Measurements from ENCODE around the gene COL8A2. TPM values are rescaled to one million over a fixed set of nuclear protein-coding genes. Genes with fewer than 3 reads are reported as not detected.
A peak's percentile ranks its signal among the peaks of the same experiment; 100 is the strongest.

Gene COL8A2
- total RNA-seq, 2 experiments from 2014 or later = 0.05 to 0.06 TPM

DNA sequence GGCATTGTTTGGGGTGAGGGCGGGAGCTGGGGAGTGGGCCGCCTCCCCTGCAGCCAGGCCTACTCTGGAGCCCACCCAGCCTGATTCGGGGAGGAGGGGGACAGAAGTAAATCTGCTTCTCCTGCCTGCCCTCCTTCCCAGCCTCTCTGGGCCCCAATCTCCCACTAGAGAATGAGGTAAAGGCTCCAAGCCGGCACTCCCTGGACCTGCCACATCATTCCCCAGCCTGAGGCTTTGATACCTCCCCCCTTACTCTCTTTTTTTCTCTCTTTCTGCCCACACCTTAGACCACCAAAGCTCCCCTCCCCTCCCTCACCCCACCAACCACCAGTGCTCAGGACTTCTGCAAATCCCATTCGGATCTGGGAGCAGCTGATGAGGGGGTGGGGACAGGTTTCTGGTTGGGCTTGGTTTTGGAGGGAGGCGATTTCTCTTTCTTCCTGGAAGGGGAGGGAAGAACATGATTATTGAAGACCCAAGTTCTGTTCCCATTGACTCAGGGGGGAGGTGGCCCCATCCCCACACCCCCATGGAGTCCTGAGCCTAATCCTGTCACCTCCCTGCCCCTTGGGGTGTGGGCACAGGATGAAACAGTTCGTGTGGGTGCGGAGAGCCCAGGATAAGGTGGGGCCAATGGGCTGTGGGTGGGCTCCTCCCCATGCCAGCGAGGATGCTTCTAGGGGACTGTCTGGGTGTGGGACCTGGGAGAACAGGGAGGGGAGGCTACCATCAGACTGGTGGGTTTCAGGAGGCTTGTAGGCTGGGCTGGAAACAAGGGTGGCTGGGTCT, 32.3 kb upstream of the COL8A2 start:
- peak in 1 of 14 experiments; percentile 24 for DNase-seq
- ChIA-PET POLR2A (interaction anchor here (1.8 to 3.6 kb wide), 4 partner anchors 12 to 149 kb away, joined by 7 to 50 read pairs (median 14); partner anchors contain the start of genes SH3D21 and THRAP3), CTCF (interaction anchor here (1.0 to 4.2 kb wide), 2 partner anchors 8 to 31 kb away, joined by 4 to 18 read pairs; partner anchors contain the start of gene TRAPPC3)
- Mint-ChIP-seq H3K9me3 (no peaks in the 10 kb centered on the region), H3K27me3 (no peaks in the 10 kb centered on the region), H3K4me3 (peak overlapping the region; percentile 94), H3K27ac (peak overlapping the region; percentile 97), H3K36me3 (ENCODE audit: low read depth) (peaks cover 29% of the 10 kb centered on the region), H3K4me1 (ENCODE audit: low read depth) (peaks cover 77% of the 10 kb centered on the region)
- no peak for ATAC-seq (ENCODE audit: poor library complexity)
- intact Hi-C loops (cut with DNase I, micrococcal nuclease) = no loop called here
- Histone ChIP-seq H3K27me3 (ENCODE audit: control insufficient read depth in 1 of 2, insufficient read depth in 2 of 2, low read length in 2 of 2) (no peaks in the 10 kb centered on the region), H3K4me1 (ENCODE audit: insufficient read depth, low read length) (peaks cover 79% of the 10 kb centered on the region), H3K36me3 (ENCODE audit: insufficient read depth, low read length) (peaks cover 7% of the 10 kb centered on the region), H3K9me3 (ENCODE audit: control insufficient read depth in 1 of 2, insufficient read depth in 1 of 2, low read length in 2 of 2) (no peaks in the 10 kb centered on the region), H3K4me3 (ENCODE audit: low read length) (peak overlapping the region; percentile 99), H3K27ac (ENCODE audit: low read depth in 1 of 2, low read length in 2 of 2) (peak overlapping the region; percentile 56 to 96)
- TF ChIP-seq, protein P1, sequence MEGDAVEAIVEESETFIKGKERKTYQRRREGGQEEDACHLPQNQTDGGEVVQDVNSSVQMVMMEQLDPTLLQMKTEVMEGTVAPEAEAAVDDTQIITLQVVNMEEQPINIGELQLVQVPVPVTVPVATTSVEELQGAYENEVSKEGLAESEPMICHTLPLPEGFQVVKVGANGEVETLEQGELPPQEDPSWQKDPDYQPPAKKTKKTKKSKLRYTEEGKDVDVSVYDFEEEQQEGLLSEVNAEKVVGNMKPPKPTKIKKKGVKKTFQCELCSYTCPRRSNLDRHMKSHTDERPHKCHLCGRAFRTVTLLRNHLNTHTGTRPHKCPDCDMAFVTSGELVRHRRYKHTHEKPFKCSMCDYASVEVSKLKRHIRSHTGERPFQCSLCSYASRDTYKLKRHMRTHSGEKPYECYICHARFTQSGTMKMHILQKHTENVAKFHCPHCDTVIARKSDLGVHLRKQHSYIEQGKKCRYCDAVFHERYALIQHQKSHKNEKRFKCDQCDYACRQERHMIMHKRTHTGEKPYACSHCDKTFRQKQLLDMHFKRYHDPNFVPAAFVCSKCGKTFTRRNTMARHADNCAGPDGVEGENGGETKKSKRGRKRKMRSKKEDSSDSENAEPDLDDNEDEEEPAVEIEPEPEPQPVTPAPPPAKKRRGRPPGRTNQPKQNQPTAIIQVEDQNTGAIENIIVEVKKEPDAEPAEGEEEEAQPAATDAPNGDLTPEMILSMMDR (IDR thresholded peaks at IDR 0.05) = no peak

DNA sequence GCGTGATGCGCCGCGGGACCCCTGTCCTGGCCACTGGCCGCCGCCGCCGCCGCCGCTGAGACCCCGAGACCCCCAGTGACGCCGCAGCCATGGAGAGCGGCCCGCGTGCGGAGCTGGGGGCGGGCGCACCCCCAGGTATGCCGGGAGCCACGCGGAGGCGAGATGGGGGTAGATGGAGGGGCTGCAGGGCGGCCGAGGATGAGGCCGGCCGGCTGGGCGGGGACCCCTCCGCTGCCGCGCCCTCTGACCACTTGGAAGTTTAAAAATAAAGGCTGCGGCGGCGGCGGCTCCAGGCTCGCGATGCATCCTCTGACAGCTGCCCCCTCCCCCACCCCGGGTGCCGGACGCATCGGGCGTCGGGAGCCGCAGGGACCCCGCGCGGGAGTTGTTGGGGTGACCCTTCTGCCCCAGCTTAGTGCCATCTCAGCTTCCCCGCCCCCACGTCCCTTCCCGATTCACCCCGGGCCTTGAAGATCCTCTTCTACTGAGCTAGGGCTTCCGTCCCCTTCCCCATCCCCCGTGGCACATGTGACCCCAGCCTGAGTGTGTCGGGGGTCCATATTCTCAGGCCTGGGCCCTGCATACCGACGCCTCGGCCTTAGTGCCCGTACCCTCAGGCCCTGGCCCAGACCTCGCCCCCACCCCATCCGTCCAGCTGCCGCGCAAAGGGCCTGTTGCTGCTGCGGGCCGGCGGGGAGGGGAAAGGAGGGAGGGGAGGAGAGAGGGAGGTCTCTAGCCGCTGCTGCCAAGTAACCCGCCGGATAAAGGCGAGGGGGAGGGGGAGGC, 31.5 kb upstream of the COL8A2 start:
- intact Hi-C loops (cut with DNase I, micrococcal nuclease) = no loop called here
- ChIA-PET CTCF (interaction anchor here (4.2 kb wide), 1 partner anchor 32 kb away, joined by 18 read pairs; no protein-coding TSS in a partner anchor), POLR2A (interaction anchor here (1.2 to 3.6 kb wide), 6 partner anchors 13 to 226 kb away, joined by 3 to 50 read pairs (median 7); partner anchors contain the start of genes AGO3, SH3D21 and THRAP3)
- ATAC-seq (ENCODE audit: poor library complexity) (peak; percentile 13), DNase-seq (peak in 13 of 14 experiments; percentile 38 to 75 (median 59))
- H3K4me1 ChIP-seq (ENCODE audit: insufficient read depth, low read length) = peaks cover 79% of the 10 kb centered on the region
- peak overlapping the region; percentile 56 to 96 for H3K27ac ChIP-seq (ENCODE audit: low read depth in 1 of 2, low read length in 2 of 2)
- H3K36me3 ChIP-seq (ENCODE audit: insufficient read depth, low read length) = peaks cover 5% of the 10 kb centered on the region
- peak overlapping the region; percentile 99 for H3K4me3 ChIP-seq (ENCODE audit: low read length)
- H3K9me3 ChIP-seq (ENCODE audit: control insufficient read depth in 1 of 2, insufficient read depth in 1 of 2, low read length in 2 of 2) = no peaks in the 10 kb centered on the region
- H3K27me3 ChIP-seq (ENCODE audit: control insufficient read depth in 1 of 2, insufficient read depth in 2 of 2, low read length in 2 of 2) = no peaks in the 10 kb centered on the region
- H3K4me1 Mint-ChIP-seq (ENCODE audit: low read depth) = peaks cover 77% of the 10 kb centered on the region
- H3K9me3 Mint-ChIP-seq = no peaks in the 10 kb centered on the region
- H3K4me3 Mint-ChIP-seq = peak overlapping the region; percentile 94
- H3K27ac Mint-ChIP-seq = peak overlapping the region; percentile 97
- no peaks in the 10 kb centered on the region for H3K27me3 Mint-ChIP-seq
- TF ChIP-seq, protein P1 (IDR thresholded peaks at IDR 0.05) = no peak
- H3K36me3 Mint-ChIP-seq (ENCODE audit: low read depth) = peaks cover 21% of the 10 kb centered on the region

All from CD4-positive, alpha-beta T cell (primary cell).